Ovary (tissue), 9 donors: ENCODE data around the gene RBBP5. TPM values are rescaled to one million over a fixed set of nuclear protein-coding genes. Genes with fewer than 3 reads are reported as not detected.

ENCODE experiments used
- DNase-seq, 5 donors: peaks; one replicate each; pipeline ENCODE4 v3.0.0-alpha.2; 2019 to 2020
- H3K27ac ChIP-seq, 2 donors: fragments of 200-600 bp; one replicate each; pipeline versions ENCODE4 v1.5.1 to v1.8.0; 2019 to 2022
- H3K27me3 ChIP-seq: fragments of 200-600 bp; one replicate; pipeline ENCODE4 v1.8.0; 2022
- H3K36me3 ChIP-seq: fragments of 200-600 bp; sonication (generic); one replicate; pipeline ENCODE4 v1.5.1; 2019
- H3K4me1 ChIP-seq: one replicate; pipeline ENCODE4 v1.8.1; 2013; ENCODE audit warnings: mild to moderate bottlenecking, moderate library complexity; ENCODE audit not compliant: insufficient read depth
- H3K4me3 ChIP-seq: fragments of 200-600 bp; sonication (generic); one replicate; pipeline ENCODE4 v1.5.1; 2017
- H3K9me3 ChIP-seq, 2 donors: fragments of 200-600 bp in 1 of 2; sonication (generic) in 1 of 2; one replicate each; pipeline versions ENCODE4 v1.5.1 to v1.8.1; 2013 to 2019; ENCODE audit warnings: mild to moderate bottlenecking in 1 of 2, moderate library complexity in 1 of 2
- EP300 ChIP-seq: sonication (generic); formaldehyde crosslinking; IDR thresholded peaks from one replicate; pipeline ENCODE4 v1.6.1; 2017; ENCODE audit warnings: antibody characterized with exemption
- POLR2A ChIP-seq: fragments of 450-650 bp; IDR thresholded peaks from one replicate; pipeline ENCODE4 v1.6.1; 2017; ENCODE audit warnings: antibody characterized with exemption, mild to moderate bottlenecking, moderate library complexity
- WGBS, 3 donors: extraction: QIAGEN DNeasy Blood & Tissue Kit in 1 of 3; methylation state at CpG; one replicate each; pipeline versions ENCODE4 v1.1.5 to v1.1.7; 2013 to 2017; 5-methylcytosine and 5-hydroxymethylcytosine counted together
- intact Hi-C, 4 donors: fragments of 100-400 bp; cut with DNase I; formaldehyde crosslinking; loops; one replicate each; pipeline versions ENCODE4 v1.11.0 to v1.15.1; 2022 to 2023
- polyA plus RNA-seq, 2 donors: library from polyadenylated mRNA; stranded (reverse); fragments of 200-250 nt in 1 of 2; fragments of 350-450 nt in 1 of 2; fragmentation: Illumina TruSeq in 1 of 2; extraction: RNeasy Lipid Tissue Mini Kit (QIAGEN cat#74804) in 1 of 2; gene quantifications; one replicate each; pipeline ENCODE4 v1.2.3, GENCODE V29; 2013 to 2014
- total RNA-seq, 7 donors: library from RNA; depleted of rRNA in 2 of 7; stranded (reverse); fragments of >200 nt in 2 of 7; fragmentation: NEBNext Ultra II Directional in 3 of 7; extraction: Animal tissue kit (Norgen Biotek cat#: 25700) in 3 of 7; gene quantifications; one replicate each; pipeline versions ENCODE4 v1.1.0 to v1.2.4, GENCODE V29; 2016 to 2023
- TF ChIP-seq, protein P1 (sequence below), 3 donors: fragments of 450-650 bp in 2 of 3; fragments of 200-600 bp in 1 of 3; IDR thresholded peaks; one replicate each; pipeline versions ENCODE4 v1.5.1 to v1.8.0; 2016 to 2022; ENCODE audit warnings: antibody characterized with exemption in 3 of 3, mild to moderate bottlenecking in 1 of 3
- donor health status: DM: no; HTN: no; CAD: no; lungs with moderate emphysema.
- donor health status: DM: no; HTN: no; CAD: no.
- donor health status: Bipolar disorder and iron deficiency.
- donor health status: DM: yes; HTN: yes; CAD: no.
- donor health status: DM: no; HTN: no; CAD: no.
- donor health status: DM: yes; HTN: yes; CAD: no.

RBBP5 gene
- total and polyA plus RNA-seq, 9 donors: 6.8 to 19.1 (median 15.1) TPM

GRCh38 chr1:205056956-205057568, 64.7 kb downstream of the RBBP5 start:
- Histone ChIP-seq H3K27me3 (no peaks in the 10 kb centered on the region), H3K27ac (no peak overlapping the region), H3K4me1 (no peaks in the 10 kb centered on the region), H3K9me3 (no peaks in the 10 kb centered on the region), H3K36me3 (no peaks in the 10 kb centered on the region), H3K4me3 (no peak overlapping the region)
- no peak for DNase-seq
- WGBS, 3 donors: 94 to 96% (median 95%) methylated on average over 6 of the region's 6 CpGs
- TF ChIP-seq POLR2A: no peak
- no peak for TF ChIP-seq EP300
- TF ChIP-seq, protein P1, sequence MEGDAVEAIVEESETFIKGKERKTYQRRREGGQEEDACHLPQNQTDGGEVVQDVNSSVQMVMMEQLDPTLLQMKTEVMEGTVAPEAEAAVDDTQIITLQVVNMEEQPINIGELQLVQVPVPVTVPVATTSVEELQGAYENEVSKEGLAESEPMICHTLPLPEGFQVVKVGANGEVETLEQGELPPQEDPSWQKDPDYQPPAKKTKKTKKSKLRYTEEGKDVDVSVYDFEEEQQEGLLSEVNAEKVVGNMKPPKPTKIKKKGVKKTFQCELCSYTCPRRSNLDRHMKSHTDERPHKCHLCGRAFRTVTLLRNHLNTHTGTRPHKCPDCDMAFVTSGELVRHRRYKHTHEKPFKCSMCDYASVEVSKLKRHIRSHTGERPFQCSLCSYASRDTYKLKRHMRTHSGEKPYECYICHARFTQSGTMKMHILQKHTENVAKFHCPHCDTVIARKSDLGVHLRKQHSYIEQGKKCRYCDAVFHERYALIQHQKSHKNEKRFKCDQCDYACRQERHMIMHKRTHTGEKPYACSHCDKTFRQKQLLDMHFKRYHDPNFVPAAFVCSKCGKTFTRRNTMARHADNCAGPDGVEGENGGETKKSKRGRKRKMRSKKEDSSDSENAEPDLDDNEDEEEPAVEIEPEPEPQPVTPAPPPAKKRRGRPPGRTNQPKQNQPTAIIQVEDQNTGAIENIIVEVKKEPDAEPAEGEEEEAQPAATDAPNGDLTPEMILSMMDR (IDR thresholded peaks at IDR 0.05): no peak
- intact Hi-C loops: loop anchor here in 2 of 4 donors (5.0 to 10.0 kb wide), 2 partner anchors 65 to 252 kb away; no protein-coding TSS in a partner anchor

GRCh38 chr1:205056188-205056611, 65.6 kb downstream of the RBBP5 start:
- DNase-seq: no peak
- no peak for TF ChIP-seq EP300
- no peak for TF ChIP-seq POLR2A
- TF ChIP-seq, protein P1 (IDR thresholded peaks at IDR 0.05): no peak
- Histone ChIP-seq H3K36me3 (no peaks in the 10 kb centered on the region), H3K9me3 (no peaks in the 10 kb centered on the region), H3K4me3 (no peak overlapping the region), H3K27ac (no peak overlapping the region), H3K4me1 (no peaks in the 10 kb centered on the region), H3K27me3 (no peaks in the 10 kb centered on the region)
- intact Hi-C loops: loop anchor here in 2 of 4 donors (5.0 to 10.0 kb wide), 2 partner anchors 64 to 251 kb away; no protein-coding TSS in a partner anchor
- 83 to 88% (median 84%) methylated on average over 13 of the region's 13 CpGs for WGBS, 3 donors

DNA sequence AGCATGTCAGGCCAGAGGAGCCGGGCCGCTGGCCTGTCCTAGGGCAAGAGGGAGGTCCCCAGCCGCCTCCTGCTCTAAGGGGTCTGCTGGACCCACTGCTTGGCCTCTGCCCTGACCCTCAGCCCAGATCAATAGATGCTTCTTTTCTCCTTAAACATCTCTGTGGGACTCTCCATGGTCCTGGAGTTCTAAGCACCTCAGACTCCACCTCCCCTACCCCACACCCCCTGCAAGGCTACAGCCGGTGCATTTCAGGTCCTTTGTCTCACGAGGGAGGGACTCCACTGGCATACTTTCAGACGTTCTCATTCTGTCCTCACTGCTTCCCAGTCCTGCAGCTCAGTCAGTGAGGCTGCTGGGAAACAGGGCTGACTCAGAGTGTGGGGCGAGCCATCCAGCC, 67.8 kb downstream of the RBBP5 start:
- Histone ChIP-seq H3K36me3 (no peaks in the 10 kb centered on the region), H3K27me3 (no peaks in the 10 kb centered on the region), H3K9me3 (no peaks in the 10 kb centered on the region), H3K27ac (no peak overlapping the region), H3K4me1 (no peaks in the 10 kb centered on the region), H3K4me3 (no peak overlapping the region)
- TF ChIP-seq EP300: no peak
- intact Hi-C loops: loop anchor here in 1 of 4 donors (10.0 kb wide), 1 partner anchor 249 kb away; no protein-coding TSS in a partner anchor
- 45 to 53% (median 49%) methylated on average over 7 of the region's 7 CpGs for WGBS, 3 donors
- DNase-seq: no peak

- no peaks in the 10 kb centered on the region for H3K36me3 ChIP-seq
- no peaks in the 10 kb centered on the region for H3K9me3 ChIP-seq
- WGBS, 3 donors: 89 to 91% (median 90%) methylated on average over 5 of the region's 5 CpGs
- DNase-seq: no peak
- no peaks in the 10 kb centered on the region for H3K27me3 ChIP-seq
- no peak overlapping the region for H3K4me3 ChIP-seq
- intact Hi-C loops: loop anchor here in 1 of 4 donors (10.0 kb wide), 1 partner anchor 248 kb away; no protein-coding TSS in a partner anchor
- TF ChIP-seq, protein P1 (IDR thresholded peaks at IDR 0.05): no peak
- no peak for TF ChIP-seq EP300
- no peak for TF ChIP-seq POLR2A
- H3K4me1 ChIP-seq: no peaks in the 10 kb centered on the region
- H3K27ac ChIP-seq: no peak overlapping the region
These were observed 68.5 kb downstream of the RBBP5 start for GRCh38 chr1:205053296-205053695.

DNA sequence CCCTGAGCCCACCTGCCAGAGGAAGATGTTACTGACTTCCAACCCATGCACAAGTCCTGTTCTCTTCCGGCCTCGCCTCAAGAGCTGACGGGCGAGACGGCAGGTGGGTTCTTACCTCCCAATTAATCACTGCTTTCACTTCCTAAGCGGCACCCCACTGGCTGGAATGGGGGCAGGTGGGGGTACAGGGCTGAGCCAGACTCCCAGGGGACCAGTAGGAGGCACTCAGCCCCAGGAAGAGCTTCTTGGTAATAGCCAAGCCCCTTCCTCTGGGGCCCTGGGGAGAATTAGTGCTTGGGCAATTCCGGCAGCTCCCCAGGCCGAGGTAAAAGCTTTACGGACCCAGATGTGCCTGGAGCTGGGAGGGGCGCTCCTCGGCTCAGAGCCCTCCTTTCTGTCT, 69.1 kb downstream of the RBBP5 start:
- no peak overlapping the region for H3K27ac ChIP-seq
- H3K9me3 ChIP-seq: no peaks in the 10 kb centered on the region
- no peaks in the 10 kb centered on the region for H3K27me3 ChIP-seq
- H3K36me3 ChIP-seq: no peaks in the 10 kb centered on the region
- no peak overlapping the region for H3K4me3 ChIP-seq
- no peak for TF ChIP-seq EP300
- no peak for TF ChIP-seq POLR2A
- TF ChIP-seq, protein P1 (IDR thresholded peaks at IDR 0.05): no peak
- intact Hi-C loops: loop anchor here in 1 of 4 donors (10.0 kb wide), 1 partner anchor 248 kb away; no protein-coding TSS in a partner anchor
- DNase-seq: no peak
- WGBS, 3 donors: 85 to 90% (median 85%) methylated on average over 11 of the region's 11 CpGs
- no peaks in the 10 kb centered on the region for H3K4me1 ChIP-seq
